Urinary bladder (tissue), 4 donors: ENCODE results near the gene TTLL11. TPM values are rescaled to one million over a fixed set of nuclear protein-coding genes. Genes with fewer than 3 reads are reported as not detected.

ENCODE experiments used
- DNase-seq: peaks from one replicate; pipeline ENCODE4 v3.0.0-alpha.2; 2015; ENCODE audit errors: extremely low spot score
- H3K27ac ChIP-seq: one replicate; pipeline ENCODE4 v1.5.1; 2013; ENCODE audit warnings: low read depth, mild to moderate bottlenecking, moderate library complexity
- H3K36me3 ChIP-seq: one replicate; pipeline ENCODE4 v1.6.1; 2013; ENCODE audit warnings: mild to moderate bottlenecking, moderate library complexity; ENCODE audit not compliant: insufficient read depth
- H3K4me1 ChIP-seq: one replicate; pipeline ENCODE4 v1.6.1; 2013; ENCODE audit warnings: mild to moderate bottlenecking, moderate library complexity; ENCODE audit not compliant: insufficient read depth
- H3K4me3 ChIP-seq: one replicate; pipeline ENCODE4 v1.5.1; 2013; ENCODE audit warnings: low read depth, low read length
- WGBS: extraction: QIAGEN DNeasy Blood & Tissue Kit; methylation state at CpG from one replicate; pipeline ENCODE4 v1.1.7; 2013; 5-methylcytosine and 5-hydroxymethylcytosine counted together
- polyA plus RNA-seq: library from polyadenylated mRNA; stranded (reverse); fragments of 200-250 nt; gene quantifications from one replicate; pipeline ENCODE4 v1.2.3, GENCODE V29; 2013
- total RNA-seq: library from RNA; depleted of rRNA; stranded (reverse); fragments of >200 nt; gene quantifications from one replicate; pipeline ENCODE4 v1.2.3, GENCODE V29; 2014
- donor health status: healthy with polysubstance abuse.
- donor health status: healthy.

Gene TTLL11
- total and polyA plus RNA-seq, 2 donors: 12.8 to 14.4 TPM

GRCh38 chr9:122091682-122092592 lies 1.2 kb downstream of the TTLL11 start:
- WGBS: 44% methylated on average over 11 of the region's 11 CpGs
- no peak for DNase-seq
- no peaks in the 10 kb centered on the region for H3K4me1 ChIP-seq
- H3K36me3 ChIP-seq: no peaks in the 10 kb centered on the region
- H3K4me3 ChIP-seq: peak overlapping the region; percentile 92
- no peak overlapping the region for H3K27ac ChIP-seq

DNA sequence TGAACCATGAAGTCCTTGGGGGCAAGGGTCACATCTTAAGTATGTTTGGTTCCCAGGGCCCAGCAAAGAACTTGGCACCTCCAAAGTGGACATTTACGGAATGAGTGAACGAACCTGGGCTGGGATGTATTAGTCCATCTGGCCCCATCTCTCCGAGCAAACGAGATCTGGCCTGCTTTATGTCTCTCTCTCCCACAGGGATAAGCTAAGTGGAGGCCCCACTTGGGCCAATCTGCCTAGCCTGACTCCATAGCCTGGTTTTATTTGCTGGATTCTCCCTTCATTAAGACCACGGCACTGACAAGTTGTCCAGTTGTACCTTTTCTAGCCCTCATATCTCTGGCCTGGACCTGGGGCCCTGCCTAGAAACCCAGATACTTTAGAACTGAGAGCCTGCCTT lies 2.1 kb downstream of the TTLL11 start:
- DNase-seq: no peak
- Histone ChIP-seq H3K36me3 (no peaks in the 10 kb centered on the region), H3K4me3 (no peak overlapping the region), H3K4me1 (no peaks in the 10 kb centered on the region), H3K27ac (no peak overlapping the region)
- WGBS: 62% methylated on average over 5 of the region's 5 CpGs

GRCh38 chr9:122090287-122090883 lies 2.7 kb downstream of the TTLL11 start:
- no peaks in the 10 kb centered on the region for H3K36me3 ChIP-seq
- H3K4me3 ChIP-seq: no peak overlapping the region
- WGBS: 86% methylated on average over 9 of the region's 9 CpGs
- no peak for DNase-seq
- no peak overlapping the region for H3K27ac ChIP-seq
- H3K4me1 ChIP-seq: no peaks in the 10 kb centered on the region

DNA sequence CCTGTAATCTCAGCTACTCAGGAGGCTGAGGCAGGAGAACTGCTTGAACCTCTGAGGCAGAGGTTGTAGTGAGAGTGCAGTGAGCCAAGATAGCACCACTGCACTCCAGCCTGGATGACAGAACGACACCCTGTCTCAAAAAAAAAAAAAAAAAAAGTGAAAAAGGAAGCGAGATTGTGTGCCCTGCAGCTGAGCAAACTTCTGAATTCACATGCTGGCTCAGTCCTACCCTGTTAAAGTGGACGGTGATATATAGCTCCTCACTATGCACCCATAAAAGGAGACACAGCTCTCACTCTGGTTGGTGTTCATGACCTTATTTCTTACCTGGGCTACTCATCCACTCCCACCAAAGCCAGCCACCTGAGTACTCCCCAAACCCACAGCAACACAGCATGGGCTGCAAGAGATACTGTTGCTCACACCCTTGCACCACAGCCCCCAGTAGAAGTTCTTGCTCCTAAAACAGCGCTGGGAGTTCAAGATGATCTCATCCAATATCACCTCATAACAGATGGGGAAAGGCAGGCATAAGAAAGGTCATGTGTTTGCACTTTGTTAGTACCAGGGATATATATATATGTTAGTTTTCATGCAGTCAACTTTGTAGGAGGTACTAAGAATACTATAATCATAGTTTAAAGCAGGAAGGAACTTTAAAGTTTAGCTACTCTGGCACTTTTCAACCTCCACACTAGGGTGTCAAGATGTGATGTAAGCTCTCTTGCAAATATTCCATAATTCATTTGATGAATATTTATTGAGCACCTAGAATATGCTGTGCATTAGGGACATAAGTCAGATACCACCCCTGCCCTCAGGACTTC lies 4.0 kb downstream of the TTLL11 start:
- no peak overlapping the region for H3K27ac ChIP-seq
- DNase-seq: no peak
- WGBS: 58% methylated on average over 4 of the region's 4 CpGs
- H3K36me3 ChIP-seq: no peaks in the 10 kb centered on the region
- no peak overlapping the region for H3K4me3 ChIP-seq
- no peaks in the 10 kb centered on the region for H3K4me1 ChIP-seq

DNA sequence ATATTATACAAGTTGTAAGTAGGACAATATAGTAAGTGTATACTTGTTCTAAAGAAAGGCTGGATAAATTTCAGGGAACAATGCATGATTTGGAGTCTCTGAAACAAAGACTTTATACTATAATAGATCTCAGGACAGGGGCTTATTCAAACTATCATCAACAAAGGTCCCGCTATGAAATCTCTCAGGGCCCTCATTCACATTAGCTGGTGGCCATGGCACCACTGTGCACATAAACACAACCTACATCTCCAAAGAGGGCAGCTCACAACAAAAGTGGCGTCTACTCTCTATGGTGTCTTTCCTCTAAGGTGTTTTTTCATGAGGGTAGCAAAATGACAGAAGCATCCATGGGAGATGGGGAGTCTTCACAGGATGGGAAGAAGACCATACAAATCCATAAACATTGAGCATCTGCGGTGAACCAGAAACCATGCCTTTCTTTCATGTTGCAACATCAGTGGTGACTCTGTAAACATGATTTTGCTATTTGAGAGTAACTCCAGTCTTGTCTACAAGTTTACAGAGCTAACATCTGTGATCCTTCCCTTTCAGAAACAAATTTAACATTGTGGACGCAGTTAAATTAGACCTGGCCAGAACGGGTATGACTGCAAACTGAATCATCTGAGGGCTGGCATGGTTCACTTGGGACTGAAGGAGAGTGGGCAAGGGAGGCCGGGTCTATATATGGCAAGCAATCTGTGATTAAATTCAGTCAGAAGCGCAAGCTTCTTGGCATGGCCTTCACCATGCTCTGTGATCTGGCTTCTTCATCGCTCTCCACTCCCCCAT lies 5.5 kb downstream of the TTLL11 start:
- no peak for DNase-seq
- Histone ChIP-seq H3K36me3 (no peaks in the 10 kb centered on the region), H3K4me3 (no peak overlapping the region), H3K4me1 (peaks cover 2% of the 10 kb centered on the region), H3K27ac (peak overlapping the region; percentile 47)
- 60% methylated on average over 8 of the region's 8 CpGs for WGBS

GRCh38 chr9:122086873-122087272 lies 6.2 kb downstream of the TTLL11 start:
- Histone ChIP-seq H3K4me1 (peaks cover 2% of the 10 kb centered on the region), H3K36me3 (no peaks in the 10 kb centered on the region), H3K4me3 (no peak overlapping the region), H3K27ac (no peak overlapping the region)
- 80% methylated on average over 1 of the region's 1 CpG for WGBS
- no peak for DNase-seq

DNA sequence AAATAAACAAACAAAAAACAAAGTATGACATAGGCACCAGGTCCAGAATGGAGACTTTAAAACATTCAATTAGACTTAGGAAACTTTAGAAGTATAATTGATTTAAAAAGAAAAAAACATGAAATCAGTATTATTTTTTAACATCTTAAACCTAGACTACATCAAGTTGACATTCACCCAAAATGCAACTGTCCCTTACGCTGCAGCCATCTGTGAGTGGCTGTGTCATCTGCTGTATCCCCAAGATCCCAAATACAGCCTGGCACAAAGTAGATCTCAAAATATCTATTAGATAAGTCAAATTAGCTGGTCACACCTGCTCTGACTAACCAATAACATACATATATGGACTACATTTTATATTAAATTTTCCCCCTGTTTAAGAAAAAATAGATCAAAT lies 7.8 kb downstream of the TTLL11 start:
- Histone ChIP-seq H3K27ac (no peak overlapping the region), H3K36me3 (no peaks in the 10 kb centered on the region), H3K4me1 (peaks cover 2% of the 10 kb centered on the region), H3K4me3 (no peak overlapping the region)
- WGBS: 96% methylated on average over 1 of the region's 1 CpG
- DNase-seq: no peak

- Histone ChIP-seq H3K4me3 (no peak overlapping the region), H3K4me1 (peaks cover 2% of the 10 kb centered on the region), H3K27ac (no peak overlapping the region), H3K36me3 (no peaks in the 10 kb centered on the region)
- 69% methylated on average over 9 of the region's 9 CpGs for WGBS
- DNase-seq: no peak
Measured at GRCh38 chr9:122084026-122084675, 9.0 kb downstream of the TTLL11 start.

GRCh38 chr9:122080986-122081385 lies 12.1 kb downstream of the TTLL11 start:
- Histone ChIP-seq H3K36me3 (no peaks in the 10 kb centered on the region), H3K4me1 (peaks cover 2% of the 10 kb centered on the region), H3K27ac (no peak overlapping the region), H3K4me3 (no peak overlapping the region)
- 38% methylated on average over 5 of the region's 5 CpGs for WGBS
- DNase-seq: no peak

GRCh38 chr9:122078557-122078956 lies 14.6 kb downstream of the TTLL11 start:
- peaks cover 2% of the 10 kb centered on the region for H3K4me1 ChIP-seq
- no peak for DNase-seq
- H3K36me3 ChIP-seq: no peaks in the 10 kb centered on the region
- WGBS: 95% methylated on average over 1 of the region's 1 CpG
- H3K27ac ChIP-seq: no peak overlapping the region
- no peak overlapping the region for H3K4me3 ChIP-seq

- no peak for DNase-seq
- H3K4me1 ChIP-seq: no peaks in the 10 kb centered on the region
- WGBS: 97% methylated on average over 3 of the region's 3 CpGs
- no peaks in the 10 kb centered on the region for H3K36me3 ChIP-seq
- no peak overlapping the region for H3K4me3 ChIP-seq
- H3K27ac ChIP-seq: no peak overlapping the region
Measured at GRCh38 chr9:122076773-122077172, 16.3 kb downstream of the TTLL11 start.

- Histone ChIP-seq H3K27ac (no peak overlapping the region), H3K36me3 (no peaks in the 10 kb centered on the region), H3K4me3 (no peak overlapping the region), H3K4me1 (no peaks in the 10 kb centered on the region)
- DNase-seq: no peak
- WGBS: 50% methylated on average over 4 of the region's 4 CpGs
Measured at GRCh38 chr9:122076117-122076516, 17.0 kb downstream of the TTLL11 start.
